Loucy (cell line): ENCODE data around the gene LCOR.

Experiments
- EZH2phosphoT487 ChIP-seq: fragments of 200-600 bp; IDR thresholded peaks from 2 replicates; pipeline ENCODE4 v1.6.1; 2018; ENCODE audit warnings: antibody characterized with exemption, mild to moderate bottlenecking, moderate library complexity, borderline replicate concordance
- TF ChIP-seq, protein P1 (sequence below): fragments of 200-600 bp; sonication (generic); conservative IDR thresholded peaks from 2 replicates; pipeline ENCODE4 v1.5.1; 2014; ENCODE audit warnings: mild to moderate bottlenecking, antibody characterized with exemption, low read length

DNA sequence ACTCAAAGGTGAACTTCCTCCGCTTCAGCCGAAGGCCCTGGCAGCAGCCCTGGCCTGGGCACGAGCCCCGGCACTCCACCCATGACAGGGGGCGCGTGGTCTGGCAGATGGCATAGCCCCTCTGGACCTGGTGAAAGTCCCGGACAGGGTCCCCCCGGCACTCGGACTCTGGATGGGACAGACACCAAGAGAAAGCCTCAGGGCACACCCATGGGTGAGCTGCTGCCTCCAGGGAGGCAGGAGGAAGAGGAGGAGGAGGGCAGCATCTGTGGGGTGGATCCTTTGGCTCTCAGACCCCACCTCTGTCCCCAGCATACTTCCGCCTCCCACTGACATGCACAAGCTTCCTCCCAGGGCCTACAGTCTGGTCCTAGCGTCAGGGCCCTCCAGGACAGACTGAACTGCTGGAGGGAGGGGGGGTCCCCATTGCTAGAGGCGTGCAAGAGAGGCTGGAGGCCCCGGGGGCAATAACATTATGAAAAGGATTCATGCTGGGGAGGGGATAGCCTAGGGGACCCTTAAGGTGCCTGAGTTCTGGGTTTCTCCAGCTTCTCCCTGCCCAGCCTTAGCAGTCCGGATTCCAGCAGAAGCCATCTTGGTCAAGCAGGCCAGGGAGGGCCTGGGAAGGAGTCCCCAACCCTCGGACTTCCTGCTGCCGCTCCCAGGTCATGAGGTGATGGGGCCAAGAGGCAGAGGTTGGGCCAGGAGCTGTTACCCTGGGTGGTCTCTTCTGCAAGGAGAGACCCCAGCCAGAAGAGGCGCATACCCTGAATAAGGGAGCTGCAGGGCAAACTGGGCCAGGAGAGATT lies 169.3 kb downstream of the LCOR start:
- TF ChIP-seq, protein P1, sequence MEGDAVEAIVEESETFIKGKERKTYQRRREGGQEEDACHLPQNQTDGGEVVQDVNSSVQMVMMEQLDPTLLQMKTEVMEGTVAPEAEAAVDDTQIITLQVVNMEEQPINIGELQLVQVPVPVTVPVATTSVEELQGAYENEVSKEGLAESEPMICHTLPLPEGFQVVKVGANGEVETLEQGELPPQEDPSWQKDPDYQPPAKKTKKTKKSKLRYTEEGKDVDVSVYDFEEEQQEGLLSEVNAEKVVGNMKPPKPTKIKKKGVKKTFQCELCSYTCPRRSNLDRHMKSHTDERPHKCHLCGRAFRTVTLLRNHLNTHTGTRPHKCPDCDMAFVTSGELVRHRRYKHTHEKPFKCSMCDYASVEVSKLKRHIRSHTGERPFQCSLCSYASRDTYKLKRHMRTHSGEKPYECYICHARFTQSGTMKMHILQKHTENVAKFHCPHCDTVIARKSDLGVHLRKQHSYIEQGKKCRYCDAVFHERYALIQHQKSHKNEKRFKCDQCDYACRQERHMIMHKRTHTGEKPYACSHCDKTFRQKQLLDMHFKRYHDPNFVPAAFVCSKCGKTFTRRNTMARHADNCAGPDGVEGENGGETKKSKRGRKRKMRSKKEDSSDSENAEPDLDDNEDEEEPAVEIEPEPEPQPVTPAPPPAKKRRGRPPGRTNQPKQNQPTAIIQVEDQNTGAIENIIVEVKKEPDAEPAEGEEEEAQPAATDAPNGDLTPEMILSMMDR = no peak
- TF ChIP-seq EZH2phosphoT487 = no peak
